ENCODE measurements around the gene NPPA. TPM values are rescaled to one million over a fixed set of nuclear protein-coding genes. Genes with fewer than 3 reads are reported as not detected.

Gene NPPA
- total and polyA plus RNA-seq, 9 of the 15 experiments (the other 6 are each of a cell fraction or from before 2014, with no cell fraction given) = not detected

DNA sequence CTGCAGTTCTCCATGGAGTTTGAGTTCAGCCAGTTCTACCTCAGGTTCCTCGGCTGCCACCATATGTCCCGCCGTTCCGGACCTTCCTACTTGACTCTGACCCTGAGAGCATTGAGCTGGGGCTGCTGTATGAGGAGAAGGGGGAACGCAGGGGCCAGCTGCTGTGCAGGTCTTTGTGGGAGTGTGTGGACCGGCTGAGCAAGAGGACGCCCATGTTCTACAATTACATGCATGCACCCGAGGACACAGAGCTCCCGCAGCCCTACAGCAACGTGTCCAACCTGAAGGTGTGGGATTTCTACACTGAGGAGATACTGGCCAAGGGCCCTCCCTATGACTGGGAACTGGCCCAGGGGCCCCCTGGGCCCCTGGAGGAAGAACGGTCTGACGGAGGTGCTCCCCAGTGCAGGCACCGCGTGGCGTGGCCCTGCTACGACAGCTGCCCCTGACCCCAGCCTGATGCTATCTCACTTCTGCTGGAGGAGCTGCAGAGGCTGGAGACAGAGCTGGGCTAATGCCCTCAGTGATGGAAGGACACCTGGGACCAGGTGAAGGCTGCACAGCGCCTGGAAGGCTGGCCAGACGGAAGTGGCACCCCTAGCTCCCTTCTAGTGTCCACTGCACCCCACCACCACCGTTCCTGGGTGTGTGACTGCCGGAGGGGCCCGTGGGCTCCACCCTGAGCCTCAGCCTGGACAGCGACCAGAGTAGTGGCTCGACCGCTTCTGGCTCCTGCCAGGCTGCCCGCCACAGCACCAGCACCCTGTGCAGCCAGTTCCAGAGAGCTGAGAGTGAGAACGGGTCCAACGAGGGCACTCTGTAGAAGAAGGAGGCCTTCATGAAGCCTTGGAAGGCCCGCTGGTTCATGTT, 32.0 kb upstream of the NPPA start (continued):
- TF ChIP-seq ATF4 (CRISPR knock-in tag; IDR thresholded peaks at IDR 0.05) = no peak
- TF ChIP-seq HSF4 (CRISPR knock-in tag; IDR thresholded peaks at IDR 0.05; ENCODE audit: borderline replicate concordance) = no peak; the same call in 1 of the 2 replicates
- TF ChIP-seq, protein P1, sequence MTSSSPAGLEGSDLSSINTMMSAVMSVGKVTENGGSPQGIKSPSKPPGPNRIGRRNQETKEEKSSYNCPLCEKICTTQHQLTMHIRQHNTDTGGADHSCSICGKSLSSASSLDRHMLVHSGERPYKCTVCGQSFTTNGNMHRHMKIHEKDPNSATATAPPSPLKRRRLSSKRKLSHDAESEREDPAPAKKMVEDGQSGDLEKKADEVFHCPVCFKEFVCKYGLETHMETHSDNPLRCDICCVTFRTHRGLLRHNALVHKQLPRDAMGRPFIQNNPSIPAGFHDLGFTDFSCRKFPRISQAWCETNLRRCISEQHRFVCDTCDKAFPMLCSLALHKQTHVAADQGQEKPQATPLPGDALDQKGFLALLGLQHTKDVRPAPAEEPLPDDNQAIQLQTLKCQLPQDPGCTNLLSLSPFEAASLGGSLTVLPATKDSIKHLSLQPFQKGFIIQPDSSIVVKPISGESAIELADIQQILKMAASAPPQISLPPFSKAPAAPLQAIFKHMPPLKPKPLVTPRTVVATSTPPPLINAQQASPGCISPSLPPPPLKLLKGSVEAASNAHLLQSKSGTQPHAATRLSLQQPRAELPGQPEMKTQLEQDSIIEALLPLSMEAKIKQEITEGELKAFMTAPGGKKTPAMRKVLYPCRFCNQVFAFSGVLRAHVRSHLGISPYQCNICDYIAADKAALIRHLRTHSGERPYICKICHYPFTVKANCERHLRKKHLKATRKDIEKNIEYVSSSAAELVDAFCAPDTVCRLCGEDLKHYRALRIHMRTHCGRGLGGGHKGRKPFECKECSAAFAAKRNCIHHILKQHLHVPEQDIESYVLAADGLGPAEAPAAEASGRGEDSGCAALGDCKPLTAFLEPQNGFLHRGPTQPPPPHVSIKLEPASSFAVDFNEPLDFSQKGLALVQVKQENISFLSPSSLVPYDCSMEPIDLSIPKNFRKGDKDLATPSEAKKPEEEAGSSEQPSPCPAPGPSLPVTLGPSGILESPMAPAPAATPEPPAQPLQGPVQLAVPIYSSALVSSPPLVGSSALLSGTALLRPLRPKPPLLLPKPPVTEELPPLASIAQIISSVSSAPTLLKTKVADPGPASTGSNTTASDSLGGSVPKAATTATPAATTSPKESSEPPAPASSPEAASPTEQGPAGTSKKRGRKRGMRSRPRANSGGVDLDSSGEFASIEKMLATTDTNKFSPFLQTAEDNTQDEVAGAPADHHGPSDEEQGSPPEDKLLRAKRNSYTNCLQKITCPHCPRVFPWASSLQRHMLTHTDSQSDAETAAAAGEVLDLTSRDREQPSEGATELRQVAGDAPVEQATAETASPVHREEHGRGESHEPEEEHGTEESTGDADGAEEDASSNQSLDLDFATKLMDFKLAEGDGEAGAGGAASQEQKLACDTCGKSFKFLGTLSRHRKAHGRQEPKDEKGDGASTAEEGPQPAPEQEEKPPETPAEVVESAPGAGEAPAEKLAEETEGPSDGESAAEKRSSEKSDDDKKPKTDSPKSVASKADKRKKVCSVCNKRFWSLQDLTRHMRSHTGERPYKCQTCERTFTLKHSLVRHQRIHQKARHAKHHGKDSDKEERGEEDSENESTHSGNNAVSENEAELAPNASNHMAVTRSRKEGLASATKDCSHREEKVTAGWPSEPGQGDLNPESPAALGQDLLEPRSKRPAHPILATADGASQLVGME (CRISPR knock-in tag; IDR thresholded peaks at IDR 0.05) = peak; percentile 21; the same call in 1 of the 2 replicates
- no peak for TF ChIP-seq GATAD2B (IDR thresholded peaks at IDR 0.05; ENCODE audit: borderline replicate concordance)
- no peak for TF ChIP-seq NCOR1 (IDR thresholded peaks at IDR 0.05)
- no peak for TF ChIP-seq HDGF (IDR thresholded peaks at IDR 0.05)
- no peak for TF ChIP-seq CBFA2T3 (IDR thresholded peaks at IDR 0.05)
- TF ChIP-seq KLF16 (IDR thresholded peaks at IDR 0.05) = no peak
- no peak for TF ChIP-seq BRCA1 (IDR thresholded peaks at IDR 0.05)
- TF ChIP-seq BRCA1 (CRISPR knock-in tag; IDR thresholded peaks at IDR 0.05) = 0 out of 2 replicates have a peak, but pooled peaks have one; percentile 17
- TF ChIP-seq ESRRB (CRISPR knock-in tag; IDR thresholded peaks at IDR 0.05; ENCODE audit: borderline replicate concordance) = no peak
- TF ChIP-seq FOXA3 (CRISPR knock-in tag; conservative IDR thresholded peaks at IDR 0.05 in 1 of 2, IDR thresholded peaks at IDR 0.05 in 1 of 2) = 0 out of 4 replicates have a peak, but pooled peaks of 1 of the 2 experiments have one; percentile 54
- 0 out of 2 replicates have a peak, but pooled peaks have one; percentile 45 for TF ChIP-seq ZNF766 (CRISPR knock-in tag; conservative IDR thresholded peaks at IDR 0.05)
- TF ChIP-seq FOXJ3 (CRISPR knock-in tag; IDR thresholded peaks at IDR 0.05) = no peak
- no peak for TF ChIP-seq CBX3 (IDR thresholded peaks at IDR 0.05; ENCODE audit: borderline replicate concordance in 1 of 2, low read length in 2 of 2)
- TF ChIP-seq POLR2A (conservative IDR thresholded peaks at IDR 0.05) = no peak
- no peak for TF ChIP-seq HDAC6 (IDR thresholded peaks at IDR 0.05; ENCODE audit: low read depth, low read length)
- no peak for TF ChIP-seq ZNF121 (CRISPR knock-in tag; conservative IDR thresholded peaks at IDR 0.05)
- TF ChIP-seq NR2C1 (IDR thresholded peaks at IDR 0.05) = no peak
- TF ChIP-seq NR2C1 (tag; IDR thresholded peaks at IDR 0.05) = peak; percentile 75
- TF ChIP-seq ZFX (CRISPR knock-in tag; IDR thresholded peaks at IDR 0.05) = peak; percentile 19; the same call in 1 of the 2 replicates
- TF ChIP-seq EGR1 (conservative IDR thresholded peaks at IDR 0.05) = no peak
- TF ChIP-seq ZNF583 (CRISPR knock-in tag; IDR thresholded peaks at IDR 0.05) = 0 out of 2 replicates have a peak, but pooled peaks have one; percentile 64
- TF ChIP-seq BRD9 (IDR thresholded peaks at IDR 0.05; ENCODE audit: low read depth, partially characterized antibody) = no peak

Data from K562 (cell line).